Panc1 (cell line): ENCODE measurements around the gene TPP1. TPM values are rescaled to one million over a fixed set of nuclear protein-coding genes. Genes with fewer than 3 reads are reported as not detected.

Experiments used
- ATAC-seq: fragments of 200-7000 bp; cut with Tn5 transposase; 2 replicates; pipeline ENCODE4 v1.9.1; 2020; ENCODE audit warnings: mild to moderate bottlenecking, moderate library complexity
- BruUV-seq: library from RNA; stranded (reverse); fragments of 400-500 nt; replicated peaks from 2 replicates; lab custom pipeline; 2021; lab: Mats Ljungman, UMichigan
- CTCF ChIA-PET: fragments of 300-600 bp; sonication (Branson Sonifier 250); formaldehyde crosslinking; loops from one replicate; lab custom pipeline; 2022; ENCODE audit warnings: antibody characterized with exemption; lab: Charles Lee
- POLR2A ChIA-PET: fragments of 300-600 bp; sonication (Branson Sonifier 250); formaldehyde crosslinking; loops from one replicate; lab custom pipeline; 2022; ENCODE audit warnings: antibody characterized with exemption; lab: Charles Lee
- DNase-seq: peaks from one replicate; pipeline ENCODE4 v3.0.0-alpha.2; 2010; ENCODE audit warnings: low read depth, low spot score
- H3K27ac ChIP-seq: 2 replicates; pipeline ENCODE4 v1.5.1; 2011; ENCODE audit warnings: mild to moderate bottlenecking, low read length, inconsistent platforms
- H3K27me3 ChIP-seq: fragments of 200-500 bp; sonication (Bioruptor generic); 2 replicates; pipeline ENCODE4 v1.6.0; 2014; ENCODE audit warnings: low read length, inconsistent platforms; ENCODE audit not compliant: control insufficient read depth, insufficient read depth
- H3K36me3 ChIP-seq: fragments of 200-500 bp; sonication (Bioruptor generic); 2 replicates; pipeline ENCODE4 v1.5.1; 2014; ENCODE audit warnings: inconsistent platforms, mild to moderate bottlenecking, low read length, moderate library complexity; ENCODE audit not compliant: control insufficient read depth, insufficient read depth
- H3K4me1 ChIP-seq: 2 replicates; pipeline ENCODE4 v1.5.1; 2011; ENCODE audit warnings: inconsistent platforms, mild to moderate bottlenecking, low read length, moderate library complexity; ENCODE audit not compliant: control insufficient read depth, insufficient read depth
- H3K4me3 ChIP-seq, 2 experiments: 2 replicates each; pipeline ENCODE4 v1.5.1; 2011 to 2012; ENCODE audit warnings: low read depth in 2 of 2, low read length in 2 of 2, mild to moderate bottlenecking in 2 of 2, inconsistent platforms in 1 of 2, moderate library complexity in 1 of 2
- H3K9me3 ChIP-seq: fragments of 200-500 bp; sonication (Bioruptor generic); 2 replicates; pipeline ENCODE4 v1.5.1; 2014; ENCODE audit warnings: low read depth, mild to moderate bottlenecking, inconsistent platforms, low read length, moderate library complexity; ENCODE audit not compliant: control insufficient read depth, insufficient read depth
- POLR2AphosphoS5 ChIP-seq: IDR thresholded peaks from 2 replicates; pipeline ENCODE4 v1.6.1; 2012; ENCODE audit warnings: mild to moderate bottlenecking, low read depth, low read length, moderate library complexity
- SIN3A ChIP-seq: IDR thresholded peaks from 2 replicates; pipeline ENCODE4 v1.6.1; 2012; ENCODE audit warnings: low read depth, mild to moderate bottlenecking, low read length, moderate library complexity, borderline replicate concordance; ENCODE audit not compliant: insufficient read depth
- TCF7L2 ChIP-seq: IDR thresholded peaks from 2 replicates; pipeline ENCODE4 v1.6.1; 2011; ENCODE audit warnings: mild to moderate bottlenecking, low read depth, low read length, inconsistent platforms
- in situ Hi-C: cut with HindIII; loops from 2 replicates; pipeline ENCODE4 v1.10.0; 2016; ENCODE audit warnings: low sequenced_read_pairs, low pct_unique_long_range_greater_than_20kb
- intact Hi-C: fragments of 100-400 bp; cut with micrococcal nuclease; formaldehyde crosslinking; loops from one replicate; pipeline ENCODE4 v1.10.0; 2022; ENCODE audit not compliant: unreplicated experiment
- total RNA-seq: library from RNA; stranded (reverse); gene quantifications from one replicate; pipeline ENCODE4 v1.2.1, GENCODE V29; 2021; ENCODE audit not compliant: unreplicated experiment
- TF ChIP-seq, protein P1 (sequence below): fragments of 450-650 bp; IDR thresholded peaks from 2 replicates; pipeline ENCODE4 v1.5.1; 2017; ENCODE audit warnings: mild to moderate bottlenecking
- TF ChIP-seq, protein P2 (sequence below), 2 experiments: IDR thresholded peaks; 2 replicates each; pipeline ENCODE4 v1.6.1; 2011 to 2012; ENCODE audit warnings: low read depth in 2 of 2, control low read depth in 1 of 2, low read length in 1 of 2, mild to moderate bottlenecking in 1 of 2, moderate library complexity in 1 of 2; ENCODE audit not compliant: insufficient read depth in 1 of 2

Gene TPP1
- total RNA-seq, 1 experiment from 2014 or later = 200 TPM

DNA sequence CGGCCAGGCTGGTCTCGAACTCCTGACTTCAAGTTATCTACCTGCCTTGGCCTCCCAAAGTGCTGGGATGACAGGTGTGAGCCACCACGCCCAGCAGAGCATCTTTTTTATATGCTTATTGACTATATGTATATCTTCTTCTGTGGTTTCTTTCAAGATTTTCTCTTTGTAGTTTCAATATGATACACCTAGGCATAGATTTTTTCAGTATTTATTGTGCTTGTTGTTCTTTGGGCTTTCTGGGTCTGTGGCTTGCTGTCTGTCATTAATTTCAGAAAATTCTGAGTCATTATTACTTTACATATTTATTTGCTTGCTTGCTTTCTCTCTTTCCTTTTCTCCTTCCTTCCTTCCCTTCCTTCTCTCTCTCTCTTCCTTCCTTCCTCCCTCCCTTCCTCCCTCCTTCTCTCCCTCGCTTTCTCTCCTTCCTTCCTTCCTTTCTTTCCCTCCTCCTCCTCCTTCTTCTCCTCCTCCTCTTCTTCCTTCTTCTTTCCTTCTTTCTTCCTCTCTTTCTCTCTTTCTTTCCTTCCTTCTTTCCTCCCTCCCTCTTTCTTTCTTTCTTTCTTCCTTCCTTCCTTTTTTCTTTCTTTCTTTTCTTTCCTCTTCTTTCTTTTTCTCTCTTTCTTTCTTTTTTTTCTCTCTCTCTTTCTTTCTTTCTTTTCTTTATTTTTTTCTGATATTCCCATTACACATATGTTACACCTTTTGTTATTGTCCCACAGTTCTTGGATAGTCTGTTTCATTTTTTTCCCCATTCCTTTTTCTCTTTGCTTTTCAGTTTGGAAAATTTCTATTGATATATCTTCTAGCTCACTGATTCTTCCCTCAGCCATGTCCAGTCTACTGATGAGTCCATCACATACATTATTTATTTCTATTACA, 47.3 kb upstream of the TPP1 start:
- ChIA-PET POLR2A (no interaction called here), CTCF (no interaction called here)
- H3K4me3 ChIP-seq = no peak overlapping the region
- H3K36me3 ChIP-seq = no peaks in the 10 kb centered on the region
- in situ Hi-C loops = no loop called here
- H3K9me3 ChIP-seq = no peaks in the 10 kb centered on the region
- peaks cover 2% of the 10 kb centered on the region; the same call in 1 of the 2 replicates for H3K27me3 ChIP-seq
- H3K27ac ChIP-seq = no peak overlapping the region
- ATAC-seq (no peak; the same call in 1 of the 2 replicates), DNase-seq (no peak)
- no TSS peak for BruUV-seq
- intact Hi-C loops = no loop called here
- H3K4me1 ChIP-seq = no peaks in the 10 kb centered on the region
- TF ChIP-seq, protein P1, sequence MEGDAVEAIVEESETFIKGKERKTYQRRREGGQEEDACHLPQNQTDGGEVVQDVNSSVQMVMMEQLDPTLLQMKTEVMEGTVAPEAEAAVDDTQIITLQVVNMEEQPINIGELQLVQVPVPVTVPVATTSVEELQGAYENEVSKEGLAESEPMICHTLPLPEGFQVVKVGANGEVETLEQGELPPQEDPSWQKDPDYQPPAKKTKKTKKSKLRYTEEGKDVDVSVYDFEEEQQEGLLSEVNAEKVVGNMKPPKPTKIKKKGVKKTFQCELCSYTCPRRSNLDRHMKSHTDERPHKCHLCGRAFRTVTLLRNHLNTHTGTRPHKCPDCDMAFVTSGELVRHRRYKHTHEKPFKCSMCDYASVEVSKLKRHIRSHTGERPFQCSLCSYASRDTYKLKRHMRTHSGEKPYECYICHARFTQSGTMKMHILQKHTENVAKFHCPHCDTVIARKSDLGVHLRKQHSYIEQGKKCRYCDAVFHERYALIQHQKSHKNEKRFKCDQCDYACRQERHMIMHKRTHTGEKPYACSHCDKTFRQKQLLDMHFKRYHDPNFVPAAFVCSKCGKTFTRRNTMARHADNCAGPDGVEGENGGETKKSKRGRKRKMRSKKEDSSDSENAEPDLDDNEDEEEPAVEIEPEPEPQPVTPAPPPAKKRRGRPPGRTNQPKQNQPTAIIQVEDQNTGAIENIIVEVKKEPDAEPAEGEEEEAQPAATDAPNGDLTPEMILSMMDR = no peak
- TF ChIP-seq, protein P2, sequence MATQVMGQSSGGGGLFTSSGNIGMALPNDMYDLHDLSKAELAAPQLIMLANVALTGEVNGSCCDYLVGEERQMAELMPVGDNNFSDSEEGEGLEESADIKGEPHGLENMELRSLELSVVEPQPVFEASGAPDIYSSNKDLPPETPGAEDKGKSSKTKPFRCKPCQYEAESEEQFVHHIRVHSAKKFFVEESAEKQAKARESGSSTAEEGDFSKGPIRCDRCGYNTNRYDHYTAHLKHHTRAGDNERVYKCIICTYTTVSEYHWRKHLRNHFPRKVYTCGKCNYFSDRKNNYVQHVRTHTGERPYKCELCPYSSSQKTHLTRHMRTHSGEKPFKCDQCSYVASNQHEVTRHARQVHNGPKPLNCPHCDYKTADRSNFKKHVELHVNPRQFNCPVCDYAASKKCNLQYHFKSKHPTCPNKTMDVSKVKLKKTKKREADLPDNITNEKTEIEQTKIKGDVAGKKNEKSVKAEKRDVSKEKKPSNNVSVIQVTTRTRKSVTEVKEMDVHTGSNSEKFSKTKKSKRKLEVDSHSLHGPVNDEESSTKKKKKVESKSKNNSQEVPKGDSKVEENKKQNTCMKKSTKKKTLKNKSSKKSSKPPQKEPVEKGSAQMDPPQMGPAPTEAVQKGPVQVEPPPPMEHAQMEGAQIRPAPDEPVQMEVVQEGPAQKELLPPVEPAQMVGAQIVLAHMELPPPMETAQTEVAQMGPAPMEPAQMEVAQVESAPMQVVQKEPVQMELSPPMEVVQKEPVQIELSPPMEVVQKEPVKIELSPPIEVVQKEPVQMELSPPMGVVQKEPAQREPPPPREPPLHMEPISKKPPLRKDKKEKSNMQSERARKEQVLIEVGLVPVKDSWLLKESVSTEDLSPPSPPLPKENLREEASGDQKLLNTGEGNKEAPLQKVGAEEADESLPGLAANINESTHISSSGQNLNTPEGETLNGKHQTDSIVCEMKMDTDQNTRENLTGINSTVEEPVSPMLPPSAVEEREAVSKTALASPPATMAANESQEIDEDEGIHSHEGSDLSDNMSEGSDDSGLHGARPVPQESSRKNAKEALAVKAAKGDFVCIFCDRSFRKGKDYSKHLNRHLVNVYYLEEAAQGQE (IDR thresholded peaks at IDR 0.05; ENCODE audit: insufficient read depth in 1 of 2, low read depth in 2 of 2, low read length in 1 of 2) = no peak
- TF ChIP-seq SIN3A (no peak), TCF7L2 (no peak), POLR2AphosphoS5 (no peak)

DNA sequence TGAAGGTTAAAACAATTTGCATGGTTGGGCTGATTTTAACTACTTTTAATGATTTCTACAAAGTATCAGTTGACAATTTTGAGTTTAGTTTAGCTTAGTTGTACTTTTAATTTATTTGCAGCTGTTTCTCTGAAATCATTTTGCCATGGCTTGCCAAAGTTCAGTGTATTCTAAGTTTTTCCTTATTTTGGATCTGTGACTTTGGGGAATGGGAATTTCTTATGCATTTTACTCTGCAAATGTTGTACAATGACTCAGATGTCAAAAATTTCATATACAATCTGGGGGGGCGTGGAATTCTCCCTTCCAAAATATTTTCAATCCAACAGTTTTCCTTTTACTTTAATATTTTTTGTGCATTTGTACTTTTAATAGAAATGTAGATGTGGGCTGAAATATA, 45.3 kb upstream of the TPP1 start:
- CTCF ChIA-PET = no interaction called here
- Histone ChIP-seq H3K9me3 (no peaks in the 10 kb centered on the region), H3K4me1 (no peaks in the 10 kb centered on the region), H3K4me3 (no peak overlapping the region), H3K27me3 (peaks cover 2% of the 10 kb centered on the region; the same call in 1 of the 2 replicates), H3K36me3 (no peaks in the 10 kb centered on the region), H3K27ac (no peak overlapping the region)
- intact Hi-C loops (no loop called here), in situ Hi-C loops (no loop called here)
- BruUV-seq = no TSS peak
- TF ChIP-seq, protein P2 (IDR thresholded peaks at IDR 0.05; ENCODE audit: insufficient read depth in 1 of 2, low read depth in 2 of 2, low read length in 1 of 2) = no peak
- TF ChIP-seq TCF7L2 (no peak), SIN3A (no peak), POLR2AphosphoS5 (no peak)
- TF ChIP-seq, protein P1 = no peak
- POLR2A ChIA-PET = no interaction called here
- DNase-seq (no peak), ATAC-seq (no peak)
